Suppressor macrophage (primary cell): Measurements from ENCODE around the gene LRPAP1.

ENCODE experiments used
- DNase-seq, 4 experiments: peaks; one replicate each; pipeline ENCODE4 v3.0.0-alpha.2; 2020 to 2022

LRPAP1 gene

GRCh38 chr4:3498901-3499510, 33.2 kb downstream of the LRPAP1 start:
- DNase-seq: no peak

- no peak for DNase-seq
These were observed 33.8 kb downstream of the LRPAP1 start for GRCh38 chr4:3498407-3498806.

GRCh38 chr4:3497523-3498389, 34.5 kb downstream of the LRPAP1 start:
- DNase-seq: no peak

GRCh38 chr4:3497095-3497494, 35.1 kb downstream of the LRPAP1 start:
- no peak for DNase-seq

GRCh38 chr4:3496021-3496420, 36.2 kb downstream of the LRPAP1 start:
- DNase-seq: no peak

GRCh38 chr4:3495204-3495975, 36.8 kb downstream of the LRPAP1 start:
- no peak for DNase-seq

GRCh38 chr4:3494462-3494871, 37.8 kb downstream of the LRPAP1 start:
- no peak for DNase-seq

- no peak for DNase-seq
These were observed 38.3 kb downstream of the LRPAP1 start for GRCh38 chr4:3493720-3494461.

GRCh38 chr4:3492741-3493719, 39.2 kb downstream of the LRPAP1 start:
- DNase-seq: no peak

GRCh38 chr4:3491681-3492405, 40.4 kb downstream of the LRPAP1 start:
- no peak for DNase-seq

GRCh38 chr4:3489451-3489962, 42.7 kb downstream of the LRPAP1 start:
- DNase-seq: no peak

GRCh38 chr4:3488820-3489219, 43.4 kb downstream of the LRPAP1 start:
- DNase-seq: no peak

- no peak for DNase-seq
These were observed 44.4 kb downstream of the LRPAP1 start for GRCh38 chr4:3487861-3488260.

GRCh38 chr4:3486541-3487540, 45.4 kb downstream of the LRPAP1 start:
- DNase-seq: no peak

GRCh38 chr4:3485886-3486540, 46.2 kb downstream of the LRPAP1 start:
- no peak for DNase-seq

GRCh38 chr4:3485011-3485791, 47.0 kb downstream of the LRPAP1 start:
- DNase-seq: peak in 1 of 4 experiments; percentile 18

GRCh38 chr4:3484057-3484973, 47.9 kb downstream of the LRPAP1 start:
- DNase-seq: no peak
